WTC11 (cell line): ENCODE results near the gene BCAS3. TPM values are rescaled to one million over a fixed set of nuclear protein-coding genes. Genes with fewer than 3 reads are reported as not detected.

ENCODE experiments used
- ATAC-seq: fragments of 200-7000 bp; cut with Tn5 transposase; 2 replicates; pipeline ENCODE4 v1.10.0; 2021; ENCODE audit warnings: mild to moderate bottlenecking, moderate library complexity
- CTCF ChIA-PET: fragments of 300-600 bp; sonication (Branson Sonifier 250); formaldehyde crosslinking; loops from one replicate; lab custom pipeline; 2021; ENCODE audit warnings: antibody characterized with exemption; lab: Charles Lee
- POLR2A ChIA-PET: fragments of 350-600 bp; sonication (Branson Sonifier 250); formaldehyde crosslinking; loops from one replicate; lab custom pipeline; 2021; ENCODE audit warnings: antibody characterized with exemption; lab: Charles Lee
- DNase-seq: peaks from one replicate; pipeline ENCODE4 v3.0.0; 2021; ENCODE audit warnings: low spot score
- H3K27ac Mint-ChIP-seq: 2 replicates; pipeline ENCODE4 v1.8.0; 2021; ENCODE audit warnings: mixed read lengths
- H3K27me3 Mint-ChIP-seq: 2 replicates; pipeline ENCODE4 v1.8.0; 2021; ENCODE audit warnings: low read depth, mild to moderate bottlenecking, moderate library complexity, mixed read lengths
- H3K36me3 Mint-ChIP-seq: 2 replicates; pipeline ENCODE4 v1.8.0; 2021; ENCODE audit warnings: mixed read lengths
- H3K4me1 Mint-ChIP-seq: 2 replicates; pipeline ENCODE4 v1.8.0; 2022; ENCODE audit warnings: mixed read lengths
- H3K4me3 Mint-ChIP-seq: 2 replicates; pipeline ENCODE4 v1.8.0; 2021; ENCODE audit warnings: mild to moderate bottlenecking, moderate library complexity, mixed read lengths
- H3K9me3 Mint-ChIP-seq: 2 replicates; pipeline ENCODE4 v1.8.0; 2021; ENCODE audit warnings: mixed read lengths
- AFF4 ChIP-seq: sonication (generic); formaldehyde crosslinking; IDR thresholded peaks from 2 replicates; pipeline ENCODE4 v1.8.1; 2023; ENCODE audit warnings: mild to moderate bottlenecking, missing genetic modification reagents, borderline replicate concordance
- ATF2 ChIP-seq: sonication (generic); formaldehyde crosslinking; IDR thresholded peaks from 2 replicates; pipeline ENCODE4 v1.8.1; 2022; ENCODE audit warnings: low read depth, missing genetic modification reagents, borderline replicate concordance
- CDX4 ChIP-seq: fragments of 250-450 bp; sonication (Bioruptor Pico); IDR thresholded peaks from 2 replicates; pipeline ENCODE4 v1.9.0; 2021; ENCODE audit warnings: moderate library complexity, mild to moderate bottlenecking, inconsistent platforms, borderline replicate concordance
- CTCF ChIP-seq: fragments of 200-600 bp; IDR thresholded peaks from 2 replicates; pipeline ENCODE4 v1.8.0; 2022; ENCODE audit warnings: antibody characterized with exemption
- E2F1 ChIP-seq: sonication (generic); formaldehyde crosslinking; IDR thresholded peaks from 2 replicates; pipeline ENCODE4 v1.8.0; 2022; ENCODE audit warnings: mild to moderate bottlenecking, missing genetic modification reagents
- ELF4 ChIP-seq: sonication (generic); formaldehyde crosslinking; IDR thresholded peaks from 2 replicates; pipeline ENCODE4 v1.8.1; 2022; ENCODE audit warnings: low read depth, mild to moderate bottlenecking, moderate library complexity, missing genetic modification reagents
- HMGXB4 ChIP-seq: sonication (generic); formaldehyde crosslinking; IDR thresholded peaks from 2 replicates; pipeline ENCODE4 v1.8.1; 2023; ENCODE audit warnings: mild to moderate bottlenecking, moderate library complexity, missing genetic modification reagents
- KAT7 ChIP-seq: sonication (generic); formaldehyde crosslinking; IDR thresholded peaks from 2 replicates; pipeline ENCODE4 v1.8.1; 2023; ENCODE audit warnings: missing genetic modification reagents, mild to moderate bottlenecking, borderline replicate concordance
- MLX ChIP-seq: sonication (generic); formaldehyde crosslinking; IDR thresholded peaks from 2 replicates; pipeline ENCODE4 v1.8.1; 2023; ENCODE audit warnings: mild to moderate bottlenecking, missing genetic modification reagents, moderate library complexity
- MYBL2 ChIP-seq: sonication (generic); formaldehyde crosslinking; IDR thresholded peaks from 2 replicates; pipeline ENCODE4 v1.8.1; 2023; ENCODE audit warnings: mild to moderate bottlenecking, moderate library complexity, missing genetic modification reagents
- NR3C1 ChIP-seq: sonication (generic); formaldehyde crosslinking; conservative IDR thresholded peaks from 2 replicates; pipeline ENCODE4 v1.8.1; 2023; ENCODE audit warnings: low read depth, mild to moderate bottlenecking, missing genetic modification reagents
- RORB ChIP-seq: fragments of 250-450 bp; sonication (Bioruptor Pico); IDR thresholded peaks from 2 replicates; pipeline ENCODE4 v1.9.0; 2021; ENCODE audit warnings: mild to moderate bottlenecking
- ZNF232 ChIP-seq: sonication (generic); formaldehyde crosslinking; IDR thresholded peaks from 2 replicates; pipeline ENCODE4 v1.8.0; 2022; ENCODE audit warnings: mild to moderate bottlenecking, missing genetic modification reagents
- ZNF512 ChIP-seq: sonication (generic); formaldehyde crosslinking; IDR thresholded peaks from 2 replicates; pipeline ENCODE4 v1.8.1; 2022; ENCODE audit warnings: missing genetic modification reagents, borderline replicate concordance
- total RNA-seq: library from RNA; stranded (reverse); gene quantifications from 3 replicates; pipeline ENCODE4 v1.2.3, GENCODE V29; 2021

Gene BCAS3
- total RNA-seq, 1 experiment from 2014 or later, result 15.5 TPM

GRCh38 chr17:60802377-60802776, 124.7 kb downstream of the BCAS3 start:
- peaks cover 7% of the 10 kb centered on the region for H3K4me1 Mint-ChIP-seq
- ChIA-PET POLR2A (no interaction called here), CTCF (no interaction called here)
- TF ChIP-seq ZNF512, result no peak
- TF ChIP-seq E2F1, result no peak
- TF ChIP-seq RORB (CRISPR knock-in tag), result no peak
- no peak for TF ChIP-seq ATF2
- no peak for TF ChIP-seq CTCF
- TF ChIP-seq KAT7 (CRISPR knock-in tag), result no peak
- no peak for TF ChIP-seq NR3C1 (CRISPR knock-in tag)
- TF ChIP-seq ZNF232 (CRISPR knock-in tag), result no peak
- no peak for TF ChIP-seq AFF4 (CRISPR knock-in tag)
- TF ChIP-seq ELF4 (CRISPR knock-in tag), result no peak
- TF ChIP-seq MLX (CRISPR knock-in tag), result no peak
- no peak for TF ChIP-seq HMGXB4 (CRISPR knock-in tag)
- TF ChIP-seq CDX4, result no peak
- TF ChIP-seq MYBL2 (CRISPR knock-in tag), result no peak
- H3K4me3 Mint-ChIP-seq, result no peak overlapping the region
- no peaks in the 10 kb centered on the region for H3K27me3 Mint-ChIP-seq
- DNase-seq (no peak), ATAC-seq (no peak)
- H3K9me3 Mint-ChIP-seq, result no peaks in the 10 kb centered on the region
- no peaks in the 10 kb centered on the region for H3K36me3 Mint-ChIP-seq
- H3K27ac Mint-ChIP-seq, result no peak overlapping the region
